ENCODE data around the gene TJP1.
"Not testable (repeated sequence)": the region's sequence is repeated elsewhere in the genome, so short reads cannot be mapped to it uniquely, and the experiment has no call there.

The TJP1 gene

GRCh38 chr15:29747837-29748417 is 74.3 kb downstream of the TJP1 start:
- Histone ChIP-seq H3K9ac (ENCODE audit: low read depth, low read length) (no peak overlapping the region), H3K4me1 (ENCODE audit: control insufficient read depth, insufficient read depth, low read length) (no peaks in the 10 kb centered on the region), H3K4me3 (ENCODE audit: low read length) (no peak overlapping the region), H3K36me3 (ENCODE audit: insufficient read depth, low read length) (peaks cover 14% of the 10 kb centered on the region), H3K9me3 (replicated peaks; ENCODE audit: low read length) (no peaks in the 10 kb centered on the region), H3K4me2 (ENCODE audit: low read length) (no peak overlapping the region), H3K27me3 (ENCODE audit: control insufficient read depth, insufficient read depth, low read length) (no peaks in the 10 kb centered on the region)

- no peaks in the 10 kb centered on the region for H3K9me3 ChIP-seq (replicated peaks; ENCODE audit: low read length)
- H3K4me2 ChIP-seq (ENCODE audit: low read length), result no peak overlapping the region
- no peaks in the 10 kb centered on the region for H3K27me3 ChIP-seq (ENCODE audit: control insufficient read depth, insufficient read depth, low read length)
- peaks cover 30% of the 10 kb centered on the region for H3K36me3 ChIP-seq (ENCODE audit: insufficient read depth, low read length)
- H3K4me3 ChIP-seq (ENCODE audit: low read length), result no peak overlapping the region
- H3K4me1 ChIP-seq (ENCODE audit: control insufficient read depth, insufficient read depth, low read length), result no peaks in the 10 kb centered on the region
- no peak overlapping the region for H3K9ac ChIP-seq (ENCODE audit: low read depth, low read length)
Measured at GRCh38 chr15:29743475-29743874, 78.8 kb downstream of the TJP1 start.

- Histone ChIP-seq H3K4me3 (ENCODE audit: low read length) (no peak overlapping the region), H3K4me1 (ENCODE audit: control insufficient read depth, insufficient read depth, low read length) (peaks cover 14% of the 10 kb centered on the region), H3K9me3 (replicated peaks; ENCODE audit: low read length) (no peaks in the 10 kb centered on the region), H3K9ac (ENCODE audit: low read depth, low read length) (no peak overlapping the region), H3K4me2 (ENCODE audit: low read length) (no peak overlapping the region), H3K36me3 (ENCODE audit: insufficient read depth, low read length) (peaks cover 53% of the 10 kb centered on the region), H3K27me3 (ENCODE audit: control insufficient read depth, insufficient read depth, low read length) (no peaks in the 10 kb centered on the region)
Measured at GRCh38 chr15:29740692-29741311, 81.5 kb downstream of the TJP1 start.

GRCh38 chr15:29736744-29737020 is 85.6 kb downstream of the TJP1 start:
- Histone ChIP-seq H3K4me1 (ENCODE audit: control insufficient read depth, insufficient read depth, low read length) (peaks cover 34% of the 10 kb centered on the region), H3K27me3 (ENCODE audit: control insufficient read depth, insufficient read depth, low read length) (no peaks in the 10 kb centered on the region), H3K9ac (ENCODE audit: low read depth, low read length) (no peak overlapping the region), H3K4me2 (ENCODE audit: low read length) (no peak overlapping the region), H3K36me3 (ENCODE audit: insufficient read depth, low read length) (peaks cover 66% of the 10 kb centered on the region), H3K4me3 (ENCODE audit: low read length) (no peak overlapping the region), H3K9me3 (replicated peaks; ENCODE audit: low read length) (no peaks in the 10 kb centered on the region)

- Histone ChIP-seq H3K36me3 (ENCODE audit: insufficient read depth, low read length) (peaks cover 61% of the 10 kb centered on the region), H3K9ac (ENCODE audit: low read depth, low read length) (no peak overlapping the region), H3K27me3 (ENCODE audit: control insufficient read depth, insufficient read depth, low read length) (no peaks in the 10 kb centered on the region), H3K9me3 (replicated peaks; ENCODE audit: low read length) (no peaks in the 10 kb centered on the region), H3K4me2 (ENCODE audit: low read length) (no peak overlapping the region), H3K4me1 (ENCODE audit: control insufficient read depth, insufficient read depth, low read length) (peaks cover 34% of the 10 kb centered on the region), H3K4me3 (ENCODE audit: low read length) (no peak overlapping the region)
Measured at GRCh38 chr15:29736012-29736743, 86.1 kb downstream of the TJP1 start.

- H3K9ac ChIP-seq (ENCODE audit: low read depth, low read length), result no peak overlapping the region
- H3K4me1 ChIP-seq (ENCODE audit: control insufficient read depth, insufficient read depth, low read length), result peaks cover 34% of the 10 kb centered on the region
- H3K4me3 ChIP-seq (ENCODE audit: low read length), result no peak overlapping the region
- peaks cover 53% of the 10 kb centered on the region for H3K36me3 ChIP-seq (ENCODE audit: insufficient read depth, low read length)
- H3K27me3 ChIP-seq (ENCODE audit: control insufficient read depth, insufficient read depth, low read length), result no peaks in the 10 kb centered on the region
- H3K9me3 ChIP-seq (replicated peaks; ENCODE audit: low read length), result no peaks in the 10 kb centered on the region
- no peak overlapping the region for H3K4me2 ChIP-seq (ENCODE audit: low read length)
Measured at GRCh38 chr15:29734917-29735572, 87.2 kb downstream of the TJP1 start.

- Histone ChIP-seq H3K4me1 (ENCODE audit: control insufficient read depth, insufficient read depth, low read length) (peaks cover 30% of the 10 kb centered on the region), H3K36me3 (ENCODE audit: insufficient read depth, low read length) (peaks cover 62% of the 10 kb centered on the region), H3K4me2 (ENCODE audit: low read length) (no peak overlapping the region), H3K27me3 (ENCODE audit: control insufficient read depth, insufficient read depth, low read length) (no peaks in the 10 kb centered on the region), H3K9me3 (replicated peaks; ENCODE audit: low read length) (no peaks in the 10 kb centered on the region), H3K4me3 (ENCODE audit: low read length) (no peak overlapping the region), H3K9ac (ENCODE audit: low read depth, low read length) (no peak overlapping the region)
Measured at GRCh38 chr15:29731865-29732264, 90.4 kb downstream of the TJP1 start.

- not testable (repeated sequence) for H3K4me3 ChIP-seq (ENCODE audit: low read length); H3K27me3 ChIP-seq (ENCODE audit: control insufficient read depth, insufficient read depth, low read length); H3K4me2 ChIP-seq (ENCODE audit: low read length); H3K9ac ChIP-seq (ENCODE audit: low read depth, low read length); H3K9me3 ChIP-seq (replicated peaks; ENCODE audit: low read length)
- H3K4me1 ChIP-seq (ENCODE audit: control insufficient read depth, insufficient read depth, low read length), result peaks cover 16% of the 10 kb centered on the region
- peaks cover 62% of the 10 kb centered on the region for H3K36me3 ChIP-seq (ENCODE audit: insufficient read depth, low read length)
Measured at GRCh38 chr15:29730471-29730870, 91.8 kb downstream of the TJP1 start.

- peaks cover 8% of the 10 kb centered on the region for H3K4me1 ChIP-seq (ENCODE audit: control insufficient read depth, insufficient read depth, low read length)
- no peak overlapping the region for H3K4me2 ChIP-seq (ENCODE audit: low read length)
- H3K4me3 ChIP-seq (ENCODE audit: low read length), result no peak overlapping the region
- no peak overlapping the region for H3K9ac ChIP-seq (ENCODE audit: low read depth, low read length)
- H3K36me3 ChIP-seq (ENCODE audit: insufficient read depth, low read length), result peaks cover 73% of the 10 kb centered on the region
- no peaks in the 10 kb centered on the region for H3K27me3 ChIP-seq (ENCODE audit: control insufficient read depth, insufficient read depth, low read length)
- no peaks in the 10 kb centered on the region for H3K9me3 ChIP-seq (replicated peaks; ENCODE audit: low read length)
Measured at GRCh38 chr15:29728418-29728817, 93.8 kb downstream of the TJP1 start.

- Histone ChIP-seq H3K4me2 (ENCODE audit: low read length) (no peak overlapping the region), H3K4me1 (ENCODE audit: control insufficient read depth, insufficient read depth, low read length) (peaks cover 8% of the 10 kb centered on the region), H3K27me3 (ENCODE audit: control insufficient read depth, insufficient read depth, low read length) (no peaks in the 10 kb centered on the region), H3K4me3 (ENCODE audit: low read length) (no peak overlapping the region), H3K36me3 (ENCODE audit: insufficient read depth, low read length) (peaks cover 73% of the 10 kb centered on the region), H3K9ac (ENCODE audit: low read depth, low read length) (no peak overlapping the region), H3K9me3 (replicated peaks; ENCODE audit: low read length) (no peaks in the 10 kb centered on the region)
Measured at GRCh38 chr15:29727871-29728270, 94.4 kb downstream of the TJP1 start.

GRCh38 chr15:29726553-29726952 is 95.7 kb downstream of the TJP1 start:
- Histone ChIP-seq H3K9me3 (replicated peaks; ENCODE audit: low read length) (peaks cover 2% of the 10 kb centered on the region), H3K4me1 (ENCODE audit: control insufficient read depth, insufficient read depth, low read length) (no peaks in the 10 kb centered on the region), H3K27me3 (ENCODE audit: control insufficient read depth, insufficient read depth, low read length) (no peaks in the 10 kb centered on the region), H3K4me2 (ENCODE audit: low read length) (no peak overlapping the region), H3K4me3 (ENCODE audit: low read length) (no peak overlapping the region), H3K9ac (ENCODE audit: low read depth, low read length) (no peak overlapping the region), H3K36me3 (ENCODE audit: insufficient read depth, low read length) (peaks cover 77% of the 10 kb centered on the region)
